GDM1 (cell line): ENCODE measurements around the gene GPC3.
A peak's percentile ranks its signal among the peaks of the same experiment; 100 is the strongest.

Experiments used
- DNase-seq: peaks from one replicate; lab custom pipeline; 2025; lab: John Stamatoyannopoulos, UW

The GPC3 gene

GRCh38 chrX:133926809-133927208 lies 58.6 kb downstream of the GPC3 start:
- DNase-seq = no peak

- no peak for DNase-seq
Observed at GRCh38 chrX:133926099-133926498, 59.3 kb downstream of the GPC3 start.

GRCh38 chrX:133924548-133924947 lies 60.8 kb downstream of the GPC3 start:
- no peak for DNase-seq

- no peak for DNase-seq
Observed at GRCh38 chrX:133923548-133923947, 61.8 kb downstream of the GPC3 start.

- no peak for DNase-seq
Observed at GRCh38 chrX:133923113-133923512, 62.3 kb downstream of the GPC3 start.

- no peak for DNase-seq
Observed at GRCh38 chrX:133922390-133922771, 63.0 kb downstream of the GPC3 start.

GRCh38 chrX:133921764-133922389 lies 63.5 kb downstream of the GPC3 start:
- peak; percentile 1 for DNase-seq

- DNase-seq = no peak
Observed at GRCh38 chrX:133921086-133921485, 64.3 kb downstream of the GPC3 start.

- no peak for DNase-seq
Observed at GRCh38 chrX:133918361-133918771, 67.0 kb downstream of the GPC3 start.

- no peak for DNase-seq
Observed at GRCh38 chrX:133916984-133917722, 68.2 kb downstream of the GPC3 start.

GRCh38 chrX:133913658-133914388 lies 71.6 kb downstream of the GPC3 start:
- no peak for DNase-seq

GRCh38 chrX:133913009-133913408 lies 72.4 kb downstream of the GPC3 start:
- DNase-seq = no peak

GRCh38 chrX:133911825-133912495 lies 73.4 kb downstream of the GPC3 start:
- DNase-seq = no peak

GRCh38 chrX:133910539-133910938 lies 74.9 kb downstream of the GPC3 start:
- DNase-seq = no peak

GRCh38 chrX:133909888-133910287 lies 75.5 kb downstream of the GPC3 start:
- no peak for DNase-seq

GRCh38 chrX:133908223-133908955 lies 77.0 kb downstream of the GPC3 start:
- DNase-seq = no peak

- no peak for DNase-seq
Observed at GRCh38 chrX:133907606-133908005, 77.8 kb downstream of the GPC3 start.

- no peak for DNase-seq
Observed at GRCh38 chrX:133905305-133905704, 80.1 kb downstream of the GPC3 start.

- no peak for DNase-seq
Observed at GRCh38 chrX:133897593-133898163, 87.7 kb downstream of the GPC3 start.

- DNase-seq = no peak
Observed at GRCh38 chrX:133892337-133892736, 93.1 kb downstream of the GPC3 start.

GRCh38 chrX:133888984-133889383 lies 96.4 kb downstream of the GPC3 start:
- DNase-seq = no peak
